ENCODE measurements around the gene GNAQ. TPM values are rescaled to one million over a fixed set of nuclear protein-coding genes. Genes with fewer than 3 reads are reported as not detected.

The GNAQ gene
- total RNA-seq, 1 donor = 58.0 TPM

DNA sequence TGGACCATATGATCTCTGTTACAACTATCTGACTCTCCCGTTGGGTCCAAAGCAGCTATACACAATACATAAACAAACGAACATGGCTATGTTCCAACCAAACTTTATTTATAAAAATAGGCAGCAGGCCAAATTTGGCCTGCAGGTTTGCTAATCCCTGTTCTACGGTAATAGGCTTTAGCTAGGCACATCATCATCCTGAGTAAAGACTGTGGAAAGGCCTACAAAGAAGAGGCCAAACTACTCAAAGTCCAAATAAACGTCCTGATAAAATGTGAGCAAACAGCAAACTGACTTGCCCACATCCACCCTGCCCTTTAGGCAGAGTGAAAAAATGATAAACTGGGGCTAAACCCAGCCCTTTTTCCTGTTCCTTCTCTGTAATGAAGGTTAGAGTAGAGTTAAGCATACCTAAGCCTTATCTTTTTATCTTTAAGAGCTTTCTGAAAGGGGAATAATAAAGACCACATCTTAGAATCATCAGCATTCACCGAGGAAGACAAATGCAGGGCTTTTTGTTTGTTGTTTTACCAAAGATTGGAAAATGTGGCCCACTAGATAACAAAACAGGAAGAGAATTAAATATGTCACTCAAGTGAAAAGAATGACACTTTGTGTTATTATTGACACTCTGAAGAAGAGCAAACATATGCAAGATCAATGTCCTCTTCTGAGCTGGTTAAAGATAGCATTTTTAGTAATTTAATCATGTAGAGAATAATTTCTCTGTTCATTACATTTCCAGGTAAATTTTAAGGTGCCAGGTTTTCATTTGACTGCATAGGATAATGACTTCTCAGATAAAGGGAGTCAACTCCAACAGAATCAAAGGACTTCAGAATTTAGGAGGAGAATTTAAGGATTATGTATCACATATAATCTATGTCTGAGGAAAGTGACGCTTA is 223.5 kb downstream of the GNAQ start:
- no peak for DNase-seq (ENCODE audit: low read depth)

DNA sequence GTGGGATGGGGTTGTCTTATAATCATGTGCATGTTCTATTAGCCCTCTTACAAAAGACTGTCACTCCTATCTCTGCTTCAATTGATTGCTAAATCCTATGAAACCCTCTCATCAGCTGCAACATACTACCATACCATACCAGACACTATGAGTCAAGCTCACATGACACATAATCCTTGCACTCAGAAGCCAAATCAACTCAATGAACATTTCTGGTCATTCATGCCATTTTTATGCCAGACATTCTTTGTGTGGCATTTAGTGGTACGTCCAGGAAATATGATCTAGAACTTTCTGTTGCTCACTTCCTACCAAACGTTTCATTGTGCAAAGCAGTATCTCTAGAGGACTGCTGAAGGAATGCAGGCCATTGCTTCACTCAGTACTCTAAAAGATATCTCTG is 224.3 kb downstream of the GNAQ start:
- TF ChIP-seq, protein P1, sequence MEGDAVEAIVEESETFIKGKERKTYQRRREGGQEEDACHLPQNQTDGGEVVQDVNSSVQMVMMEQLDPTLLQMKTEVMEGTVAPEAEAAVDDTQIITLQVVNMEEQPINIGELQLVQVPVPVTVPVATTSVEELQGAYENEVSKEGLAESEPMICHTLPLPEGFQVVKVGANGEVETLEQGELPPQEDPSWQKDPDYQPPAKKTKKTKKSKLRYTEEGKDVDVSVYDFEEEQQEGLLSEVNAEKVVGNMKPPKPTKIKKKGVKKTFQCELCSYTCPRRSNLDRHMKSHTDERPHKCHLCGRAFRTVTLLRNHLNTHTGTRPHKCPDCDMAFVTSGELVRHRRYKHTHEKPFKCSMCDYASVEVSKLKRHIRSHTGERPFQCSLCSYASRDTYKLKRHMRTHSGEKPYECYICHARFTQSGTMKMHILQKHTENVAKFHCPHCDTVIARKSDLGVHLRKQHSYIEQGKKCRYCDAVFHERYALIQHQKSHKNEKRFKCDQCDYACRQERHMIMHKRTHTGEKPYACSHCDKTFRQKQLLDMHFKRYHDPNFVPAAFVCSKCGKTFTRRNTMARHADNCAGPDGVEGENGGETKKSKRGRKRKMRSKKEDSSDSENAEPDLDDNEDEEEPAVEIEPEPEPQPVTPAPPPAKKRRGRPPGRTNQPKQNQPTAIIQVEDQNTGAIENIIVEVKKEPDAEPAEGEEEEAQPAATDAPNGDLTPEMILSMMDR (IDR thresholded peaks at IDR 0.05; ENCODE audit: insufficient read depth, low read length) = peak; percentile 37
- peak; percentile 99 for DNase-seq (ENCODE audit: low read depth)
- H3K4me3 ChIP-seq (ENCODE audit: low read depth, low read length) = no peak overlapping the region

More for the DNA sequence above, 223.5 kb downstream of the GNAQ start:
- H3K4me3 ChIP-seq (ENCODE audit: low read depth, low read length) = no peak overlapping the region
- TF ChIP-seq, protein P1 (IDR thresholded peaks at IDR 0.05; ENCODE audit: insufficient read depth, low read length) = no peak

DNA sequence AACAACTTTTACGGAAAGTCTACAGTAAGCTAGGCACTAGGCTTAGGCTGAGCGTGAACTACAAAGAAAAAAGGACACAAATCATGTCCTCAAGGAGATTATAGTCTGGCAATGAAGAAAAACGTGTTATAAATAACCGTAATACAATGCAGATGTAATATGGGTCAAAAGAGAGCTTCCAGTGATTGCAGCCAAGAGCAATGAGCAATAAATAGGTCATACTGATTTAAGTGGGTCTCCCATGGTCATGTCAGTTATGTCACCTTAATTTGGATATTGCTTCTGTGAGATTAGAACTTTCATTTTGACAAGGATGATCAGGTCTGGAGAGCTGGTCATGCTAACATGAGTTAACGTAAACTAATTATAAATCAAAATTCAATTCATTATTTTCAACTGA is 224.9 kb downstream of the GNAQ start:
- H3K4me3 ChIP-seq (ENCODE audit: low read depth, low read length) = no peak overlapping the region
- DNase-seq (ENCODE audit: low read depth) = peak; percentile 40
- TF ChIP-seq, protein P1 (IDR thresholded peaks at IDR 0.05; ENCODE audit: insufficient read depth, low read length) = no peak

DNA sequence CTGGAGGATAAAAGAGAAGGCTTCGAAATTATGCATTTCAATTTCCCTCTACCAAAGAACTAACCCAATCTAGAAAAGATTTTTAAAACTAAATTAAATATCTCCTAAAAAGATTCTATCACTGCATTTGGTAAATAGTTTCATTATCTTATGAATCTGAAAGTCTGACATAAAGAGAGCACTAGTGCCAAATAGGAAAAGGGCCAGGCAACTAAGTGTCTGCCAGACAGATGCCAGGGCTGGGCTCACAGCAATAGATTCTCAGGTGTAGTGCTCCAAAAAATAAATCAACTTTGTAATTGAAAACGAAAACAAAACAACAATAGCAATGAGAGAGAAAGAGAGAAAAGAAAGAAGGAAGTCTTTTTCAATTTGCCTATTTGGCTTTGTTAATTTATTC is 225.8 kb downstream of the GNAQ start:
- H3K4me3 ChIP-seq (ENCODE audit: low read depth, low read length) = no peak overlapping the region
- TF ChIP-seq, protein P1 (IDR thresholded peaks at IDR 0.05; ENCODE audit: insufficient read depth, low read length) = no peak
- no peak for DNase-seq (ENCODE audit: low read depth)

DNA sequence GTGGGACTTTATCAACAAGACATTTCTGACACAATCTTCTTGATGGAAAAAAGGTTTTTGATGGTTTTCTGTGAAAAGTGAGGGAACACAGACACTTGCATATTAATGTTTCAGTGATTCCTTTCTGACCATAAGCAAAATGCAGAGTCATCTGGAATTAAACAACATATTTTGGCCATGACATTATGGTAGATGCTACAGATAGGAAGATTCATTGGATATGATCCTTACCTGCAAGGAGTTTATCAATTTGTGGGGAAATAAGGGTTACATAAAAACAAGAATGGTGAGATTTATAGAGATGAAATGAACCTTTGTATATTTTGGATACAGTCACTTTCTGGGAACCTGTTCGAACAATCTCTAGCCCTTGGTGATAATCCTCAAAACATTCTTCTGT is 228.2 kb downstream of the GNAQ start:
- TF ChIP-seq, protein P1 (IDR thresholded peaks at IDR 0.05; ENCODE audit: insufficient read depth, low read length) = no peak
- DNase-seq (ENCODE audit: low read depth) = no peak
- H3K4me3 ChIP-seq (ENCODE audit: low read depth, low read length) = no peak overlapping the region

DNA sequence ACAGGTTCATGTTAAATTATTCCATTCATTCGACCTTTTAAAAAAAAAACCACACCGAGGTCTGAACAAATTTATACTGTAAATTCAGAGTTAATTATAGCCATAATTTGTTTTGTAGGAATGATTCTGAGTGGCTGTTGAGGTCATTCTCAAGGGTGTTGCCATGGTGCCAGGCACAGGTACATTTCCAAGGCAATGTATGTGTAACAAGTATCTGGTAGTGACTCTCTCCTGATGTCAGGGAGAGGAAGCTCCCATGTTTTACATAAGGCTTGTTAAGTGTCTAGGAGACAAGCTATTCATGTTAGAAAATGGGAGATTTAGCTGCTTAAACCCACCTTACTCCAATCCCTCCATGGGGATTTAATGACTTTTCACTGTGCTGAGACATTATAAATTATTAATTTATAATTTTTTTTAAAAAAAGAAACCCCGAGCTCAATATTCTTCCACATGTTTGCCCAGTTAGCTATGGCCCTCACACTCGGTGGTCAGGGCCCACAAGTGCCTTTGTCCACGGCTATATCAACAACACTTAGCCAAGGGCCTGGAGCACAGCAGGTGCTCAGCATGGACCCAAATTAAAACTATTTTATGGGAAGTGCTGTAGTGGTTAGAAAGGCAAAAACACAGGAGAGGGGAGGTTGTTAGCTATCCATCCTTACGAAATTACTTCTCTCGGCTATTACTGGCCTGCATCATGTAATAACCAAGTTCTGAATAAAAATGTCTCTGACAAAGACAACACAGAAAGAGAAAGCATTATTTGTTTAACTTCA is 228.9 kb downstream of the GNAQ start:
- no peak overlapping the region for H3K4me3 ChIP-seq (ENCODE audit: low read depth, low read length)
- no peak for DNase-seq (ENCODE audit: low read depth)
- TF ChIP-seq, protein P1 (IDR thresholded peaks at IDR 0.05; ENCODE audit: insufficient read depth, low read length) = no peak

Measured in fibroblast of the aortic adventitia (primary cell).